GM12878 (cell line): Measurements from ENCODE around the gene IL16. TPM values are rescaled to one million over a fixed set of nuclear protein-coding genes. Genes with fewer than 3 reads are reported as not detected.

Experiments
- ATAC-seq: fragments of 200-7000 bp; cut with Tn5 transposase; 3 replicates; pipeline ENCODE4 v1.9.1; 2020; ENCODE audit warnings: mild to moderate bottlenecking, moderate library complexity
- BruUV-seq: library from RNA; stranded (reverse); fragments of 400-500 nt; replicated peaks from 2 replicates; lab custom pipeline; 2021; lab: Mats Ljungman, UMichigan
- CTCF ChIA-PET: fragments of 300-600 bp; sonication (Branson Sonifier 250); formaldehyde crosslinking; extraction: SDS; loops from one replicate; lab custom pipeline; 2021; ENCODE audit warnings: inconsistent platforms; lab: Yijun Ruan, JAX
- POLR2A ChIA-PET: fragments of 350-600 bp; formaldehyde crosslinking; extraction: SDS; loops from one replicate; lab custom pipeline; 2021; ENCODE audit warnings: inconsistent platforms; lab: Charles Lee
- RAD21 ChIA-PET: fragments of 300-600 bp; sonication (Branson Sonifier 250); formaldehyde crosslinking; loops from one replicate; lab custom pipeline; 2023; ENCODE audit warnings: antibody characterized with exemption; ENCODE audit not compliant: unreplicated experiment; lab: Charles Lee
- SMC1A ChIA-PET: fragments of 300-600 bp; sonication (Branson Sonifier 250); formaldehyde crosslinking; loops from one replicate; lab custom pipeline; 2023; ENCODE audit not compliant: unreplicated experiment, uncharacterized antibody; lab: Charles Lee
- DNase-seq: peaks from one replicate; pipeline ENCODE4 v3.0.0-alpha.2; 2011; ENCODE audit warnings: low read depth, low spot score
- FAIRE-seq: peaks from 3 replicates; lab custom pipeline; 2011; peaks lifted over from hg19 to GRCh38; lab: Jason Lieb, UNC
- H2AFZ ChIP-seq: 2 replicates; pipeline ENCODE4 v1.6.0; 2011; ENCODE audit warnings: low read depth, low read length, control low read depth; ENCODE audit not compliant: control insufficient read depth
- H3K27ac ChIP-seq: 2 replicates; pipeline ENCODE4 v1.5.1; 2011; ENCODE audit warnings: control low read depth; ENCODE audit not compliant: control insufficient read depth, insufficient read depth
- H3K27me3 ChIP-seq, 2 experiments: replicated peaks in 1 of 2; 2 replicates each; pipeline versions ENCODE4 v1.6.0 to v1.6.1; 2011; ENCODE audit warnings: low read length in 1 of 2; ENCODE audit not compliant: control insufficient read depth in 2 of 2, insufficient read depth in 2 of 2
- H3K36me3 ChIP-seq, 2 experiments: 2 replicates each; pipeline ENCODE4 v1.5.1; 2011; ENCODE audit warnings: low read length in 1 of 2; ENCODE audit not compliant: control insufficient read depth in 2 of 2, insufficient read depth in 2 of 2
- H3K4me1 ChIP-seq: 2 replicates; pipeline ENCODE4 v1.6.1; 2011; ENCODE audit warnings: mild to moderate bottlenecking, low read length, moderate library complexity, mixed read lengths; ENCODE audit not compliant: control insufficient read depth, insufficient read depth
- H3K4me2 ChIP-seq: 2 replicates; pipeline ENCODE4 v1.6.0; 2011; ENCODE audit warnings: control low read depth; ENCODE audit not compliant: control insufficient read depth, insufficient read depth
- H3K4me3 ChIP-seq: fragments of 200-600 bp; sonication (generic); 2 replicates; pipeline ENCODE4 v1.5.1; 2016
- H3K79me2 ChIP-seq: 2 replicates; pipeline ENCODE4 v1.6.0; 2011; ENCODE audit warnings: low read length; ENCODE audit not compliant: control insufficient read depth, insufficient read depth
- H3K9ac ChIP-seq: 2 replicates; pipeline ENCODE4 v1.8.0; 2011; ENCODE audit warnings: low read length, control low read depth, mixed read lengths; ENCODE audit not compliant: control insufficient read depth, insufficient read depth
- H3K9me3 ChIP-seq: replicated peaks from 3 replicates; pipeline ENCODE4 v1.5.1; 2011; ENCODE audit warnings: mild to moderate bottlenecking, low read length; ENCODE audit not compliant: control insufficient read depth, insufficient read depth
- H4K20me1 ChIP-seq: 2 replicates; pipeline ENCODE4 v1.6.0; 2011; ENCODE audit not compliant: control insufficient read depth, insufficient read depth
- CREM ChIP-seq: IDR thresholded peaks from 2 replicates; pipeline ENCODE4 v1.6.1; 2014; ENCODE audit warnings: antibody characterized with exemption, low read depth
- MEF2B ChIP-seq: fragments of 450-650 bp; IDR thresholded peaks from 2 replicates; pipeline ENCODE4 v1.6.1; 2018; ENCODE audit warnings: mild to moderate bottlenecking, moderate library complexity; ENCODE audit not compliant: partially characterized antibody, poor library complexity, severe bottlenecking
- NFYA ChIP-seq: IDR thresholded peaks from 2 replicates; pipeline ENCODE4 v1.6.1; 2011; ENCODE audit warnings: low read depth, mild to moderate bottlenecking, low read length, improper control_type of control experiment, borderline replicate concordance
- POLR2A ChIP-seq: IDR thresholded peaks from 2 replicates; pipeline ENCODE4 v1.6.1; 2011; ENCODE audit warnings: low read depth, mild to moderate bottlenecking, low read length
- POLR2AphosphoS2 ChIP-seq: IDR thresholded peaks from 2 replicates; pipeline ENCODE4 v1.6.1; 2011; ENCODE audit warnings: low read depth, mild to moderate bottlenecking, low read length, improper control_type of control experiment, moderate library complexity
- POU2F2 ChIP-seq: IDR thresholded peaks from 3 replicates; pipeline ENCODE4 v1.6.1; 2011; ENCODE audit warnings: low read depth, mild to moderate bottlenecking, low read length, borderline replicate concordance
- SIN3A ChIP-seq: IDR thresholded peaks from 2 replicates; pipeline ENCODE4 v1.6.1; 2012; ENCODE audit warnings: low read depth, low read length, improper control_type of control experiment
- TARDBP ChIP-seq: IDR thresholded peaks from 2 replicates; pipeline ENCODE4 v1.6.1; 2016; ENCODE audit warnings: borderline replicate concordance
- WGBS: methylation state at CpG from one replicate; pipeline ENCODE4 v1.1.6; 2016; ENCODE audit warnings: low lambda C conversion rate; ENCODE audit not compliant: insufficient replicate concordance, insufficient coverage; ENCODE audit errors: missing lambda C conversion rate; 5-methylcytosine and 5-hydroxymethylcytosine counted together
- in situ Hi-C: fragments of 300-500 bp; cut with MboI; formaldehyde crosslinking; loops from 9 replicates; pipeline ENCODE4 v1.14.3; 2018; ENCODE audit warnings: mixed read lengths
- intact Hi-C: fragments of 100-400 bp; cut with micrococcal nuclease; formaldehyde crosslinking; loops from one replicate; pipeline ENCODE4 v1.14.2; 2022; ENCODE audit not compliant: unreplicated experiment
- polyA plus RNA-seq, 11 experiments: library from polyadenylated mRNA; depleted of rRNA in 4 of 11; unstranded in 6 of 11; stranded (reverse) in 5 of 11; fragments of >200 nt; fragmentation: Nextera tagmentation in 4 of 11; fragmentation: Illumina TruSeq in 1 of 11; extraction: Ambion mirVana in 4 of 11; extraction: Trizol in 1 of 11; gene quantifications; 1 replicate in 1 of 11; 2 replicates in 10 of 11; pipeline versions ENCODE4 v1.2.1 to v1.2.3, GENCODE V29; 2011 to 2016; ENCODE audit warnings: inconsistent platforms in 2 of 11, missing spikeins in 2 of 11, low read depth in 1 of 11
- total RNA-seq, 4 experiments: library from RNA; depleted of rRNA in 3 of 4; stranded (reverse); fragments of >200 nt in 3 of 4; fragmentation: Illumina TruSeq in 1 of 4; extraction: Trizol in 1 of 4; gene quantifications; 2 replicates each; pipeline versions ENCODE4 v1.2.1 to v1.2.3, GENCODE V29; 2013 to 2021
- TF ChIP-seq, protein P1 (sequence below): fragments of 450-650 bp; IDR thresholded peaks from 2 replicates; pipeline ENCODE4 v1.6.1; 2017; ENCODE audit warnings: mild to moderate bottlenecking, moderate library complexity
- TF ChIP-seq, protein P2 (sequence below): fragments of 450-650 bp; IDR thresholded peaks from 2 replicates; pipeline ENCODE4 v1.6.1; 2016; ENCODE audit warnings: mild to moderate bottlenecking, moderate library complexity, borderline replicate concordance
- TF ChIP-seq, protein P3 (sequence below): fragments of 450-650 bp; IDR thresholded peaks from 2 replicates; pipeline ENCODE4 v1.6.1; 2016; ENCODE audit warnings: mild to moderate bottlenecking

The IL16 gene
- total and polyA plus RNA-seq, 10 of the 15 experiments (the other 5 are each of a cell fraction or from before 2014, with no cell fraction given) = 21.7 to 206 (median 44.5) TPM

DNA sequence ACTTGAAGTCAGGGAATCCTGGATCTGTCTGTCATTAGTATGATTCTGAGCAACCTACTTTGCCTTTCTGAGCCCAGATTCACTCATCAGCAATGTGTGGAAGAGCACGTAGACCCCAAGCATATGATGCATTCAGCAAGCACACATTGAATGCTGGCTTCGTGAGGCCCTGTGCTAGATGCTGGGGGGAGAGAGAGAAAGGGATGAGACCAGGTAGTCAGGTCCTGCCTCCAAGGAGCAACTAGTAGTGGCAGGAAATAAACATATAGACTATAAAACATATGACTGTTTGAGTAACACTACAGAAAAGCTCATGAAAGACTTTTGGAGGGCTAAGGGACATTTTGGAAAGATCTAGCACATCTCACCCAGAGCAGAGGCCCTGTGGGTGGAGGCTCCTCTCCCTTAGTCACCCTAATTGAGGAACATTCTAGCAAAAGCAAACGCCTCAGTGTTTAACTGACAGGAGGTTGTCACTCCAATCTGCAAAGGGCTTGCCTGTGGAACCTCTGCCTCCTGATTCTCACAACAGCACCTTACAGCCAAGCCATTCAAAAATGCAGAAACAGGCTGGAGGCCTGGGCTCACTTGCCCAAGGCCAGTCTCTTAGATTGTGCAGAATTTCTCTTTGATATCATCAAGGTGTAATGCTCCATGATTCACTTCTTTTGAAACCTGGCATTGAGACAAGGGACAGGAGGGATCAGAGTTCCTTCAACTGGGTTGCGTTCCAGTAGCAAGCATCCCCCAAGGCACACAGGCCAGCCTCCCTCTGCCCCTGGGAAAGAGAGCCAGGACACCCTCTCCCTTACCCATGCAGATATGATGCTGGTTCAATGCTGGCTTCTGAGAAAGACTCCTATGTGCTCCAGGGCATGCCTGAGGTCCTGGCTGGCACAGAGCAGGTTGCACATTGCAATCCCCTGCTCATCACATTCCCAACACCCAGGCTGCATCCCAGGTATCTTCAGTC is 101.2 kb downstream of the IL16 start:
- Histone ChIP-seq H2AFZ (no peak overlapping the region), H4K20me1 (no peaks in the 10 kb centered on the region), H3K36me3 (peaks cover 0 to 7% of the 10 kb centered on the region in 2 experiments; a peak in 2 of 4 replicates), H3K79me2 (peaks cover 86% of the 10 kb centered on the region), H3K9me3 (no peaks in the 10 kb centered on the region), H3K4me1 (peaks cover 60% of the 10 kb centered on the region), H3K9ac (peak overlapping the region; percentile 79), H3K4me3 (peak overlapping the region; percentile 75), H3K27ac (peak overlapping the region; percentile 99), H3K27me3 (no peaks in the 10 kb centered on the region), H3K4me2 (peak overlapping the region; percentile 100)
- in situ Hi-C loops = loop anchor here (10.0 to 25.0 kb wide), 5 partner anchors 303 to 1914 kb away; partner anchors contain the start of genes HDGFL3 and RPS17
- ChIA-PET CTCF (interaction anchor here (0.7 to 4.4 kb wide), 7 partner anchors 11 to 377 kb away, joined by 3 to 45 read pairs (median 6); no protein-coding TSS in a partner anchor), POLR2A (interaction anchor here (1.3 to 2.1 kb wide), 3 partner anchors 14 to 26 kb away, joined by 3 to 8 read pairs (median 5); partner anchors contain the start of gene STARD5), SMC1A (interaction anchor here (0.9 to 9.6 kb wide), 8 partner anchors 10 to 30 kb away, joined by 3 to 109 read pairs (median 6); no protein-coding TSS in a partner anchor), RAD21 (interaction anchor here (1.3 to 8.4 kb wide), 7 partner anchors 11 to 39 kb away, joined by 4 to 73 read pairs (median 9); partner anchors contain the start of gene STARD5)
- ATAC-seq = no peak
- DNase-seq = no peak
- no TSS peak for BruUV-seq
- intact Hi-C loops = loop anchor here (10.0 kb wide), 1 partner anchor 747 kb away; the partner anchor contains the start of gene MEX3B
- WGBS = 46% methylated on average over 4 of the region's 4 CpGs
- no peak for FAIRE-seq
- TF ChIP-seq, protein P1, sequence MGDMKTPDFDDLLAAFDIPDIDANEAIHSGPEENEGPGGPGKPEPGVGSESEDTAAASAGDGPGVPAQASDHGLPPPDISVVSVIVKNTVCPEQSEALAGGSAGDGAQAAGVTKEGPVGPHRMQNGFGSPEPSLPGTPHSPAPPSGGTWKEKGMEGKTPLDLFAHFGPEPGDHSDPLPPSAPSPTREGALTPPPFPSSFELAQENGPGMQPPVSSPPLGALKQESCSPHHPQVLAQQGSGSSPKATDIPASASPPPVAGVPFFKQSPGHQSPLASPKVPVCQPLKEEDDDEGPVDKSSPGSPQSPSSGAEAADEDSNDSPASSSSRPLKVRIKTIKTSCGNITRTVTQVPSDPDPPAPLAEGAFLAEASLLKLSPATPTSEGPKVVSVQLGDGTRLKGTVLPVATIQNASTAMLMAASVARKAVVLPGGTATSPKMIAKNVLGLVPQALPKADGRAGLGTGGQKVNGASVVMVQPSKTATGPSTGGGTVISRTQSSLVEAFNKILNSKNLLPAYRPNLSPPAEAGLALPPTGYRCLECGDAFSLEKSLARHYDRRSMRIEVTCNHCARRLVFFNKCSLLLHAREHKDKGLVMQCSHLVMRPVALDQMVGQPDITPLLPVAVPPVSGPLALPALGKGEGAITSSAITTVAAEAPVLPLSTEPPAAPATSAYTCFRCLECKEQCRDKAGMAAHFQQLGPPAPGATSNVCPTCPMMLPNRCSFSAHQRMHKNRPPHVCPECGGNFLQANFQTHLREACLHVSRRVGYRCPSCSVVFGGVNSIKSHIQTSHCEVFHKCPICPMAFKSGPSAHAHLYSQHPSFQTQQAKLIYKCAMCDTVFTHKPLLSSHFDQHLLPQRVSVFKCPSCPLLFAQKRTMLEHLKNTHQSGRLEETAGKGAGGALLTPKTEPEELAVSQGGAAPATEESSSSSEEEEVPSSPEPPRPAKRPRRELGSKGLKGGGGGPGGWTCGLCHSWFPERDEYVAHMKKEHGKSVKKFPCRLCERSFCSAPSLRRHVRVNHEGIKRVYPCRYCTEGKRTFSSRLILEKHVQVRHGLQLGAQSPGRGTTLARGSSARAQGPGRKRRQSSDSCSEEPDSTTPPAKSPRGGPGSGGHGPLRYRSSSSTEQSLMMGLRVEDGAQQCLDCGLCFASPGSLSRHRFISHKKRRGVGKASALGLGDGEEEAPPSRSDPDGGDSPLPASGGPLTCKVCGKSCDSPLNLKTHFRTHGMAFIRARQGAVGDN = 0 out of 2 replicates have a peak, but pooled peaks have one; percentile 1
- TF ChIP-seq POLR2A = peak; percentile 45
- 0 out of 2 replicates have a peak, but pooled peaks have one; percentile 12 for TF ChIP-seq SIN3A
- TF ChIP-seq POLR2AphosphoS2 = 0 out of 2 replicates have a peak, but pooled peaks have one; percentile 18
- no peak for TF ChIP-seq MEF2B
- TF ChIP-seq, protein P2, sequence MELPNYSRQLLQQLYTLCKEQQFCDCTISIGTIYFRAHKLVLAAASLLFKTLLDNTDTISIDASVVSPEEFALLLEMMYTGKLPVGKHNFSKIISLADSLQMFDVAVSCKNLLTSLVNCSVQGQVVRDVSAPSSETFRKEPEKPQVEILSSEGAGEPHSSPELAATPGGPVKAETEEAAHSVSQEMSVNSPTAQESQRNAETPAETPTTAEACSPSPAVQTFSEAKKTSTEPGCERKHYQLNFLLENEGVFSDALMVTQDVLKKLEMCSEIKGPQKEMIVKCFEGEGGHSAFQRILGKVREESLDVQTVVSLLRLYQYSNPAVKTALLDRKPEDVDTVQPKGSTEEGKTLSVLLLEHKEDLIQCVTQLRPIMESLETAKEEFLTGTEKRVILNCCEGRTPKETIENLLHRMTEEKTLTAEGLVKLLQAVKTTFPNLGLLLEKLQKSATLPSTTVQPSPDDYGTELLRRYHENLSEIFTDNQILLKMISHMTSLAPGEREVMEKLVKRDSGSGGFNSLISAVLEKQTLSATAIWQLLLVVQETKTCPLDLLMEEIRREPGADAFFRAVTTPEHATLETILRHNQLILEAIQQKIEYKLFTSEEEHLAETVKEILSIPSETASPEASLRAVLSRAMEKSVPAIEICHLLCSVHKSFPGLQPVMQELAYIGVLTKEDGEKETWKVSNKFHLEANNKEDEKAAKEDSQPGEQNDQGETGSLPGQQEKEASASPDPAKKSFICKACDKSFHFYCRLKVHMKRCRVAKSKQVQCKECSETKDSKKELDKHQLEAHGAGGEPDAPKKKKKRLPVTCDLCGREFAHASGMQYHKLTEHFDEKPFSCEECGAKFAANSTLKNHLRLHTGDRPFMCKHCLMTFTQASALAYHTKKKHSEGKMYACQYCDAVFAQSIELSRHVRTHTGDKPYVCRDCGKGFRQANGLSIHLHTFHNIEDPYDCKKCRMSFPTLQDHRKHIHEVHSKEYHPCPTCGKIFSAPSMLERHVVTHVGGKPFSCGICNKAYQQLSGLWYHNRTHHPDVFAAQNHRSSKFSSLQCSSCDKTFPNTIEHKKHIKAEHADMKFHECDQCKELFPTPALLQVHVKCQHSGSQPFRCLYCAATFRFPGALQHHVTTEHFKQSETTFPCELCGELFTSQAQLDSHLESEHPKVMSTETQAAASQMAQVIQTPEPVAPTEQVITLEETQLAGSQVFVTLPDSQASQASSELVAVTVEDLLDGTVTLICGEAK = no peak
- TF ChIP-seq POU2F2 = 0 out of 3 replicates have a peak, but pooled peaks have one; percentile 23
- TF ChIP-seq NFYA = no peak
- TF ChIP-seq CREM = 0 out of 2 replicates have a peak, but pooled peaks have one; percentile 22
- TF ChIP-seq, protein P3, sequence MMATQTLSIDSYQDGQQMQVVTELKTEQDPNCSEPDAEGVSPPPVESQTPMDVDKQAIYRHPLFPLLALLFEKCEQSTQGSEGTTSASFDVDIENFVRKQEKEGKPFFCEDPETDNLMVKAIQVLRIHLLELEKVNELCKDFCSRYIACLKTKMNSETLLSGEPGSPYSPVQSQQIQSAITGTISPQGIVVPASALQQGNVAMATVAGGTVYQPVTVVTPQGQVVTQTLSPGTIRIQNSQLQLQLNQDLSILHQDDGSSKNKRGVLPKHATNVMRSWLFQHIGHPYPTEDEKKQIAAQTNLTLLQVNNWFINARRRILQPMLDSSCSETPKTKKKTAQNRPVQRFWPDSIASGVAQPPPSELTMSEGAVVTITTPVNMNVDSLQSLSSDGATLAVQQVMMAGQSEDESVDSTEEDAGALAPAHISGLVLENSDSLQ = peak; percentile 66; the same call in 1 of the 2 replicates
- TF ChIP-seq TARDBP = 0 out of 2 replicates have a peak, but pooled peaks have one; percentile 17
